Stimulated activated CD4-positive, alpha-beta T cell treated with anti-CD3 and anti-CD28 coated beads, Interleukin-1b, Interleukin-23, amount 100 ng/mL, for 1 hour (primary cell): ENCODE results near the gene BAHCC1.
A peak's percentile ranks its signal among the peaks of the same experiment; 100 is the strongest.

ENCODE experiments used
- DNase-seq, 2 donors: peaks; one replicate each; pipeline ENCODE4 v3.0.0-alpha.2; 2020; ENCODE audit warnings: low read depth in 2 of 2

The BAHCC1 gene

DNA sequence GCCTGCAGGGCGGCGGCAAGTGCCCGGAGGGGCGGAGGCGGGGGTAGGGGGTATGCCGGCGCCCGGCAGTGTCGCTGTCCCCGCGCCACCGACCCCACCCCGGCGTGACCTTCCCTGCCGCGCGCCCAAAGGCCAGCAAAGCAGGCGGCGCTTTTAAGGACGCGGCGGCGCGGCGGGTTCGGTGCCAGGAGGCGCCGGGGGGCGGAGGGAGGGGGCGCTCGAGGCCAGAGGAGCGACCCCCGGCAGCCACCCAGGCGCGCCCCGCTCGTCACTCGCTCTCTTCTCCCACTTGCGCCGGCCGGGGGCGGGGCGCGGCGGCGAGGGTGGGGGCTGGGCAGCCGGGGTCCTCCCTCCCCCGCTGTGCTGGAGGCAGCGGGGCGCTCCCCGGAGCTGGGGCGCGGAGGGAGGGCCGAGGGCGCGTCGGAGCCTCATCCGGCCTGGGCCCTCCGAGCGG, 8.6 kb upstream of the BAHCC1 start:
- DNase-seq, result no peak

DNA sequence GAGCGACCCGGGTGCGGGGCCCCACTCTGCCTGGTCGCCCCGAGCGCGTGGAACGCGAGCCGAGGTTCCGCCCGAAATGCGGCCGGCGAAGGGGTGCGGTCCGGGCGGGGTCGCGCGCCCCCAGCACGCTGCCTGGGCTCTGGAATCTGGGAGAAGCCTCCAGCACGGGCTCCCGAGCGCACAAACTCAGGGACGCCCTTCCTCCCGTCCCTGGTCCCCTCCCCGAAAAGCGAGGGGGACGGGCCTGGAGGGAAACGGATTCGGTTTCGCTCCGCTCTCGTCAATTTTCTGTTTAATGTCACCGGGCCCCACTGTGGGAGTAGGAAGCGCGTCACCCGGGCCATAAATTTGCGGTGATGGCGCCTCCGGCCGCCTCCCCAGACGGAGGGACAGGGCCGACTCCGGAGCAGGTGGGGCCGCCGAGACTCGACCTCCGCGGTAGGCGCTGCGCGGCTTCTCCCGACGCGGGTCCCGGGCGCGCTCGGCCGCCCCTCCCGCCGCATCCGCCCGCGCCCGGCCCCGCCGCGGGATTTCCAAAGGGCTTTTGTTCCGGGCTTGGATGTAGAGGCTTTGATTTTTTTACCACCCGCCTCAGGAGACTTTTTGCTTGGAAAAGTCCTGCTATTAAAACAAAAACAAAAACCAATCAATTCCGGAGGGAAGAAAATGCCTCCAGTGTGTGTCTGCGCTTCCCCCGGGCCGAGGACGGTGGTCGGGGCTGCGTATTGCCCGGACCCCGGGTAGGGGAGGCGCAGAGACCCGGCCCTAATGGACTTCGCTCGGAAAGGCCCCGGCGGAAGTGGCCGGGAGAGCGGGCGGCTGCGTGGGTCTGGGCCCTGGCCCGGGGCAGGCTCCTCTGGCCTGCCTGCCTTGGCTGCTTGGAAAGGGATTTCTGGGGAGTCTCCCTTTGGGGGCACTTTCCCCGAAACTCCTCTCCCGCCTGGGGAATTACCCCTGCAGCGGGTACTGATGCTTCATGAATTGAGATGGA, 7.9 kb upstream of the BAHCC1 start:
- peak in 1 of 2 donors; percentile 32 for DNase-seq

DNA sequence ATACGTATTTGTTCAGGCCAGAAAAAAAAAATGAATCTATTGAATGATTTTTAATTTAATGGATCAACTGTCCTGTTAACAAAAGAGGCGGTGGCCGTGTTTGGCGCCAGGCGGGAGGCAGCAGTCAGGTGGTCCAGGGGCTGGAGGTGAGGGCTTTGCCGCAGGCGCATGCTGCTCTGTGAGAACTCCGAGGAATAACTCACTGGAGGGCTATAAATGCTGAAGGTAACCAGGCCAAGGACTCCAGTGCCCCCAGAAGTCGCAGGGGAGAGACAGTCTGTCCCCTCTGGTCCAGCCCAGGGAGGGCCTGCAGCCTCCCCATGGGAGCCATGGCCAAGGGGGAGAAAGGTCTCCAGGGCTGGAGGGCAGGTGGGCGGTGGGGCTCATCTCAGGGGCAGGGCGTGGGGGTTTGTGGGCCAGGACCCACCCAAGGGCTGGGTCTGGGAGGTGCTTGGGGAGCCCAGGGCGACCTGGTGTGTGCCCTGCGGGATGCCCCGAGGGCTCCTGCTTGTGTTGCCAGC, 7.1 kb upstream of the BAHCC1 start:
- DNase-seq, result no peak

DNA sequence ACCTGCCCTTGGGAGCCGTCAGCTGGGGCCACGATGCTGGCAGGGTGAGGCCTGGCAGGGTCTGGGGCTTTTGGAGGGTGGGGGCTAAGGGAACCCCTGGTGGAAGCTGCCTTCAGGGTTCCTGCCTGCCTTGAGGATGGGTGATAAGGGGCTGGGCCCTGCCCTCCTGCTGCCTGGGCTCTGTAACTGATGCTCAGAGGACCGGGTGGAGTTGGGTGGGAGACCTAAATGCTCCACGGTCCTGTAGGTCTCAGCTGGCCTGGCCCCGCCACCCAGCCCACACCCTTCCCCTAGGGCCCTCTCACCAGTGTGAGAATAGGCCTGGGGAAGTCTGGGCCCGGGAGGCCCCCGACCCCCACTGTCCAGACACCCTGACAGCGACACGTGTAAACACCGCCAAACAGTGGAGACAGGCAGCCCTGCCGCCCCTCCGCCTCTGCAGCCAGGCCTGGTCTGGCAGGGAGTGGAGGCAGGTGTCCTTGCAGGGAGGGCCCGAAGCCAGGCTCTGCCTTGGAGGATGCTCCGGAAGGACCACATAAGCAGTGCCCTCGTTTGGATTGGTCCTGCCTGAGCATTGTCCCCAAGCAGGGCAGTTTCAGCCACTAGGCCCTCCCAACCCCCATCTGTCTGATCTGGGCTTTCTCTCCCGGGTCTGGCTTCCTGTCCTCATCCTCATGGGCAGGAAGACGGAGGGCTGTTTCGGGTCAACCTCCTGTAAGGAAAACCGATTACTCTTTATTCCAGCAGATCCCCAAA, 6.5 kb upstream of the BAHCC1 start:
- no peak for DNase-seq

DNA sequence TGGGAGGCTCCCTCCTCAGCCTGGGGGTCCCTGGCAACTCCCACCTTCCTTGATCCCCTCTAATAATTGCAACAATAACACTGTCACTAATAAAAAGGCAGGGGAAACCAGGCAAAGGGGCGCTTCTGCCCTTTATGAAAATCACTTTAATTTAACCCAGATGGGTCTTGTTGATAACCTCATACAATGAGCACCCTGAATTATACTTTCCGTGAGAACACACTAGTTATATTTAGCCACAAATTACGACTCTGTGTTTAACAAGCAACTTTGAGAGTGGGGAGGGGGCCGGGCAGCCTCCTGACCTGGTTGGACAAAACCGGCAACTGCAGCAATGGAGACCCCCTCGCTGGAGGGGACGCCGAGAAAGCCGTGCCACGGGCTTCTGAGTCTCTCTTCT, 5.7 kb upstream of the BAHCC1 start:
- DNase-seq, result no peak

DNA sequence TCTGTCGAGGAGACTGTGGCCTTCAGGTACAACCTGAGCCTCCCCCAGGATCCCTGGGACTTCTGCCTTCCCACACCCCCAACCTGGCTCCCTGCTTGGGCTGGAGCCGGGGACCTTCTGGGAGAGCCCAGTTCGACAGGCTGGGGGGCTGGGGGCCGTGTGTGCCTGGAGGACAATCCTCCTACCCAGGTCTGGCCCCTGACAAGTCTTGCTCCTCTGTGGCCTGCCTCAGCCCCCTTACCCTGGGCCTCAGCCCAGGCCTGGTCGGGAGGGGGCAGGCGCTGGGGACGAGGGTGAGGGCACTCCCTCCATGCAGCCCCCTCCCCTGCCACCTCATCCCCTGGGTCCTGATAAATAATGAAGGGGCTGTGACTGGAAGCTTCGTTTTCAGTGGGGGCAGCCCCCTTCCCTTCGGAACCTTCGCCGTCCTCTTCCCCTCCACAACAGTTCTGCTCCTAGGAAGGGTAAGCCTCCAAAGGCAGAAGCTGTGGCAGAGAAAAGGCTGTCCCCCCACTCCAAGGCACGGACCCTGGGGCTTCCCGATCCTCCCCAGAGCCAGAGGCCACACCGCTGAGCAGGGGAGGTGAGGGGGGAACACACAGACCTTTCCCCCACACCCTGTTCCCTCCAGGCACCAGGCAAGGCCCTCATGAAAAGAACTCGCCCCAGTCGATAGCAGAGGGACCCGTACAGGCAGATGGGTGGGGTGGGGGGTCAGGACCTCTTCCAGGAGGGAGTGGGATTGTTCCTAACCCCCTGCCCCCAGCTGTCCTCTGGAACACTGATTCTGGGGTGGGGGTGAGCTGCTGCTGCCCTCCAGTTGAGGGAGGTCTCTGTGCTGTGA, 5.0 kb upstream of the BAHCC1 start:
- DNase-seq, result no peak

DNA sequence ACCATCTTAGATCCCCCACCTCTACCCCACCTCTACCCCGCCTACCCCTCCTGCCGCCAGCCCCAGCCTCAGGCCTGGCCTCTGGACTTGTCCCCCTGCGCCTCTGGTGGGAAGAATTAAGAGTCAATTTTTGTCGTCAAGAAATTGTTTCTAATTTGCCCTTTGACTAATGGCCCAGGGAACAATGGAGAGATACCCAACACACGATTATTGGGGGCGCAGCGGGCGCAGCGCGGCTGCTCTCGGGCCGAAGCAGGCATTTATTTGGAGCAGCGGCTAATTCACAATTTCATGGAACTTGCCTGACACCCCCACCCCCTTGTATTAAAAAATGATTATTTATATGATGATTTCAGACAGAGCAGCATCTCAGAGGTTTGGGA, 4.4 kb upstream of the BAHCC1 start:
- DNase-seq, result no peak

DNA sequence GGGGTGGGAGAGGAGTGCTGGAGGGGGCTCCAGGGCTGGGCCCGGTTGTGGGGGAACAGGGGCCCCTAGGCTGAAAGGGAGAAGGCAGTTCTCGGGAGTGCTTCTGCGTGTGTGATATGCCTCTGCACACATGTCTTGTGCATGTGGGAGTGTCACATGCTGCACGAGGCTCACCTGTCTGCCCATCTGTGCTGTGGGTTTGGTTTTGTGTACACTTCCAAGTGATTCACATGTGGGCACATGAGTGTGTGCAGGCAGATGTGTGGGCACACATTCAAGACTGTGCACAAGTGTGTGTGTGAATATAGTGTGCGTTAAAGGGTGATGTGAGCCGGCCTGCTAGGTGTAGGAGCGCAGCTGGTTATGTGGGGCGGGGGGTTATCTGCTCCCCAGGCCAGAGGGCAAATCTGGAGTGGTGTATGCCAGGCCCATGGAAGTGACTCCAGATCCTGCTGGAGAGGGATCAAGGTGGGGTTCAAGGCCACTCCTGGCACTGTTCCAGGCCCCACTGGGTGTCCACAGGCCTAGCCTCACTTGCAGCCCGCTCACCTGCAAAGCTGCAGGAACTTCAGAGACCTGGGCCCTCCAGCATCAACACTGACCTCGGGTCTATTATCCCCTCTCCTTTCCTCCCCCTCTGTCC, 3.8 kb upstream of the BAHCC1 start:
- no peak for DNase-seq

DNA sequence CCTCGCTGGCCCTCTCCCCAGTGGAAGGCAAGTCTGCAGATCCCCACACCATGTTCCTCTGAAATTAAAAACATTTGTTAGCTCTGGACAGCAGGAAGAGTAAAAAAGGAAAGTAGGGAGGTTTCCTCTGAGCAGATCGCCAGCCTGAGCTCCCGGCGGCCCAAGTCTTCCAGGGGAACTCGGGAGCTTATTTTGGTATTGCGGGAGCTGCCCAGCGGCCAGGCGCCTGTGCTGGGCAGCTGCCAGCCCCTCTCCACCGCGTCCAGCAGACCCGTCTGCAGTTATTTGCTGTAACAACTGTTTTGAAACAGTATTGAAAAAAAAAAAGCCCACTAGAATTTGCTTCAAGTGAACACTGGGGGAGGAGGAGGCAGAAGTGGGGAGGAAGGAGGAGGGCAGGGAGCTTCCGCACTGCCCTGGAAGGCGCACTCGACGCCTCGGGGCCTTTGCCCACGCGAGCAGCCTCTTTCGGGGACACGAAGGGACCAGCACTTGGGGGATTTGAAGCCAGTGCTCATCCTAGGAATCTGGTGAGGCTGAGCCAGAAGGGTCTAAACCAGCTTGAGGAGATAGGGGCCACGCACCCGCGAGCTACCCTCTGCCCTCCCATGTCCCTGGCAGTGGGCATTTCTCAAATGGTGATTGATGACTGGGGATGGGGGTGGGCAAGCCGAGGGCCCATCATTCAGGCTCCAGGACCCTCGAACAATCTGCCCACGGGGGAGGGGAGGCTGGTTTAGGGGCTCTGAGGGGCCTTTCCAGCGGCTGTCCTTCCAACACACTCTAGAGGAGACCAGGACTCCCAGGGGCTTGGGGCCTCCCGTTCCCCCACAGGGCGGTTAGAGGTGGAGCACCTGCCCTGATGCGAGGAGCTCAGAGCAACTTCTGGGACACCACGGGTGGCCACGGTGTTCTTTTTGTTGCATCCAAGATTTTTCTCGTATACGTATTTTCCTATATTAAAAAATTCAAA, 3.0 kb upstream of the BAHCC1 start:
- DNase-seq, result no peak

DNA sequence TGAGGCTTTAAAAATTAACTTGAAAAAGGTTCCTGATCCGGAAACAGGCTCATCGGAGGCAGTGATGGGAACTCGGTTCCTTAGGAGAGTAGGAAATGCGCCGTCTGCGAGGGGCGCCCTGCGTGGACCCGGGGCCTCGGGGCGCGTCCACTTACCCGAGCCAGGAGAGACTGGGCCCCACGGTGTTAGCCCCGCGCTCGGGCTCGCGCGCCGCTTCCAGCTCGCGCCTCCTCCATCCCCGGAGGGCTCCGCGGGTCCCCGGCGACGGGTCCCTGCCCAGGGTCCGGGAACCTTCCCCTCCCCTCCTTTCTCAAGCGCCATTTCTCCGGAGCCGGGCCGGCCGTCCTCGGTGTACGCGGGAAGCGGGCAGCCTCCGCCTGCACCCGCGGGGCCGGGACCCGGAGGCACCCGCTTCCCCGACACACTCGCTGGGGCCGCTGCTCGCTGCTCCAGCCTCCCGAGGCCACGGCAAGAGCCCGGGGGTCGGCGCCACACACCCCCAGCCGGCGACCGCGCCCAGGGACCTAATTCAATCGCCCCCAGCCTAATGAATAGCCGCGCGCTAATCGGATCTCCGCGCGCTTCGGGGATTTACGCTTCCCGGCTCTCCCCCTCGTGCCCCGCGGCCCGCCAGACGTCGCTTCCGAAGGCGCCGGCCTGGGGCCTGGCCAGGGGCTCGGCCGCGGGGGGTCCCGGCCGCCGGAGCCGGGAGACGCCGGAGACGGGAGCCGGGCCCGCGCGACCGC, 2.2 kb upstream of the BAHCC1 start:
- DNase-seq, result no peak

DNA sequence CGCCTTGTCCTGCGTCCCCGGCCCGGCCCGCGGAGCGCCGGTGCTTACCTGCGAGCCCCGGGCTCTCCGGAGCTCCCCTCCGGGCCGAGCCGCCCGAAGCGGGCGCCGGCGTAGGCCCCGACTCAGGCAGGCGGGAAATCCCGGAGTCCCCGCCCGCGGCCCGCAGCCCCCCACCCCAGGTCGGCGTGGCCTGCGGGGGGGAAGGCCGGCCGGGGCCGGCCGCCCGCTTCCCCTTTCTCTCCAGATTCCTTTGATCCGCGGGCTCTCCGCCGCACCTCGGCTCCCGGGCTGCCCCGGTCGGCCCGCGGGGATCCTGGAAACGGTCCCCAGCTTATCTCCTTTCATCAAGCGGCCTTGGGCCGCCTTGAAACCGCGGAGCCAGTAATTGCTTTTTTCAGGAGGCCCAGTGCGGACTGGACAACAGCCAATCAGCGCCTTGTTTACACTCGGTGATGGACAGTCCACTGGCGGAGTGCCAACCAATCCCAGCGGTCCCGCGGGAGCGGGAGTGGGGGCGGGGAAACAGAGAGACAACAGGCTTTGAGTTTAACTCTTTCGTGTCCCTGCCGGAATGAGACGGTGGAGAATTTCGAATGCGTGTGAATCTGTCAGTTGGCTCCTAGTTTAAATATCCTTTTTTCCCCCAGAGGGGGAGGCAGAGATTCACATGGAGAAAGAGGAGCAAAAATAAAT, 1.4 kb upstream of the BAHCC1 start:
- no peak for DNase-seq

DNA sequence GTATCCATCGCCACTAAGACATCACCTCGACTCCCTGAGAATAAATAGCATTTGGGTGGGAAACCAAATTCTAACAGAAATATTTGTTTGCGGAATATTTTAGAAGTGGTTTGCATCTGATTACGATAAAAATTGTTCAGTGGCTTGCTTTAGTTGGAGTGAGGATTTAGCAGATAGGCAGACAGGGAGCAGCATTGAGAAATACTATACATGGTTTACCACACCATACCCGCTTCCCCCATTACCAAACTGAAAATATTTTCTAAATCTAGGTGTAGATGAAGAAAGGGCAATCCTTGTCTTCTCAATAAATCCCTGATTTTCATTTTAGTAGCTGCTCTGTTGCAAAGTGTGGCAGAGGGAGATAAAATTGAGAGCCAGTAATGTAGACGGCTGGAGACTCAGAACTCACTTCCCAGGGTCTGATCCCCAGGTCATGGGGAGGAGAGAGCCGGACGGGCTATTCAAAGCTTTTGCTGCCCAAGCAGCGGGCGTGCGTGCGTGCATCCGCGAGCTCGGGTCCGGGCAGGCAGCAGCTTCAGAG, 808 bp upstream of the BAHCC1 start:
- DNase-seq, result no peak

DNA sequence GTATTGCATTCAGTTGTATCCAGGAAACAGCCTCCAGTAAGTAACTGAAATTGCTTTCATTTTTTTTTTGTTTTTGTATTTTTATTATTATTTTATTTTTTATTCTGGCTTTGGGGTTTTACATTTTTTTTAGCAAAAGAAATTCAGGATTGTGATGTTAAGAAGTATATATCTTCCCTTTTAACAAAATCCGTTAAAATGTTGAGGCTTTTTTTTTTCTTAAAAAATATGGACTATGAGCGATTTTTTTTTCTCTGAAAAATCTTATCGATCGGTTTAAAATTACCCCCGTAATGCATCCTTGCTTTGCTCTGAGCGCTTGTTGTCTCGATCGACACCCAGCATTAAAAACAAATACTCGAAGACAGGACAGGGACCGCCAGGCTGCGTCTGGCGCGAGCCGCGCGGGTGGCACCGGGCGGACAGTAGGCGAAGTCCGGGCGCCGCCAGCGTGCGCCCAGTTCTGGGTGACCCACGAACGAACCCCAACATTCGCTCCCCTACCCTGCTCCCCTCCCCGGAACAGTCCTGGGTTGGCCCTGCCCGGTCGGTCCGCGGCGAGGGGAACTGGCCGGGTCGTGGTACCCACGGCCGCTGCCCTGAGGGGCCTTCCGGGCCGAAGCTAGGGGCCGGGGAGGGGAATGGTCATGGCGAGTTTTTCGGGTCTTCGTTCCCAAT, 482 bp downstream of the BAHCC1 start:
- DNase-seq, result no peak

DNA sequence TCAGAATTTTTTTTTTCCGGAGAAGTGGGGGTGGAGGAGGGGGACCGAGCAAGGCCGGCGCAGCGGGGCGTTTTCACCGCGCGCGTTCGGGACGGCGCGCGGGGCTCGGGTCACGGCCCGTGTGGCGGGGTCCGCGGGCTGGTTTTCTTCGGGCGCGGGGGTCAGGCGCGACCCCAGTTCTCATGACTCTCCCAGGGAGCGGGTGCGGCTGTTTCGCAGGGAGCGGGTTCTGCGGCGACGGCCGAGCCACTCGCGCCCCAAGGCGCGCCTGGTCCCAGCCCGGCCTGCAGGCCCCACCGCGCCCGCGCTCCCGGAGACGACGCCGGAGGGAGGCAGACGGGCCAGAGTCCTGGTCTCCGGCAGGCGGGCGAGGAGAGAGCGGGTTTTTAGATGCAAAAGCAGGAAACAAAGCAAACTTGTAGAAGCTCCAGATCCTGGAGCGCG, 1.0 kb downstream of the BAHCC1 start:
- no peak for DNase-seq

DNA sequence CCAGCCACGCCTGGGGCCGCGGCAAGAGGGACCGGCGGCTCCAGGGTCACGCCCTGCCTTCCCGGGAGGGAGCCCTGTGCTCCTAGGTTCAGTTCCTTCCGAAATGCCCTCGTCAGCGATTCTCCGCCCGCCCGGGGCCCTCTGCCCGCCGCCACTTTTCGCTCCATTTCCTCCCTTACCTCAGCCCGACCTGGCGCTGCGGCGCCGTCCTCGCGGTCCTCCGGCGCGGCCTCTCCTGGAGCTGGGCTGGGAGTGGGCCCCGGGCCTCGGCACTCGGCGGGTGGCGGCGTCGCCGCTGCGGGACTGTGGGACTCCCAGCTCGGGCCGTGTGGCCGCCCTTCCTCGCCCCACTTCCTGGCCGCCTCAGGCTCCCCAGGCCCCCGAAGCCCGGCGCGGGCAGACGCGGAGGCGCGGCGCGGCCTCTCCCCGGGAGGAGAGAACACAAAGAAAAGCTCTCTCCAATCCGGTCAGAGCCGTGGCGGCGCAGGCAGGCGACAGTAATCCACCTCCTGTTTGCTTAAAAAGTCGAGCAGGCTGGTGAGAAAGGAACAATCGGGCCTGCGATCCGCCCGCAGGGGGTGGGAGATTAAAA, 1.6 kb downstream of the BAHCC1 start:
- no peak for DNase-seq

DNA sequence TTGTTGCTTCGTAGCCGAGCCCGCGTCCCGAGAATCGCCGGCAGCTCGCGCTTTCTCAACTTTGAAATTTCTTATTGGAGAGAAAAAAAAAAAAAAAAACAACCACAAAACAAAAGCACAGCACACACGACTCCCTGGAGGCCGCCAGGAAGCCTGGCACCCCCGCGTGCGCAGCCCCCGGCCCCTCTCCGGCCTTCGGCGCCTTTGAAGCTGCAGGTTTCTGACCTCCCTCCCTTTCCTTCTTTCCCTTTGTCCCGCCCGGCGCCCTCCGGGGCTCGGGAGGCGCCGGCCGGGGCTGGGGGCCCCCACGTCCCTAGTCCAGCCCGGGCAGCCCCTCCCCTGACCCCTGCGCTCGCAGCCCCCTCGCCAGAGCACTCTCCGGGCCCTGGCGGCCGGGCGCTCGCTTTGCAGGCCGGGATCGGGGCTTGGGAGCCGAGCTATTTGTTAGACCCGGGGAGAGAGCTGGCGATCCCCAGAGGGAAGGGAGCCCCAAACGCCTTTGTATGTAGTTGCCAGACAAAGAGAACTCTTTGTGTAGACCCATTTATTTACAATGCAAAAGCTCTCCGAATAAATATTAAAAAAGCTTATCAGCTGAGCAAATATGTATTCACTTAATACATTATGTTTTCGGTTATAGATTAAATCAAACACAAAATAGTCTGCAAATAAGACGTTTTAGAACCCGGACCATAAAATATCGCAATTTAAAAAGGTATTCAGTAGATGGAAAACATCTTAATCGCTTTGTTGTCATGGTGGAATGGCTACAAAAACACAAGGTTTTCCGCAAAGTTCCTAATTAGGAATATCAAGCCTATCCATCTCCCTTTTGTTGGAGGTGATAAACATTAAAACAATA, 2.3 kb downstream of the BAHCC1 start:
- no peak for DNase-seq
